Measurements from ENCODE around the gene DDX41.

The DDX41 gene

DNA sequence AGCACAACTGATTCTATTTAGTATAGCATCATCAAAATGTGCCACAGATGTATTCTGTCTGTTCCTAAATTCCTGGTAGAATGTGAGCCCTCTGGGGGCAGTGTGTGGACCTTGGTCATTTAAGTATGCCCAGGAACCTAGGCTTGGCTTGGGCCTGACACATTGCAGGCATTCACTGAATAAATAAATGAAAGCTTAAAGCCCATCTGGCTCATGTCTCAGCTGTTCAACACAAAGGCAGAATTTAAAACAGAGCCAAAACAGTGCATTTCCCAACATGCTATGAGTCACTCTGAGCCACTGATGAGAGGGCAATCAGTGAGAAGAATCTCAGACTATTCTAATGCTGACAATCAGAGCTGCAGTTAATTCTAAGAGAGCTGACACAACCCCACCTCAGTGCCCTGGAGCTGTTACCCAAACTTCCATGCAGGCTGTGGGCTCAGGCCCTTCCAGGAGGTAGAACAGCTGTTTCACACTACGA, 29.5 kb upstream of the DDX41 start:
- TF ChIP-seq CTCF (conservative IDR thresholded peaks at IDR 0.05; ENCODE audit: control insufficient read depth, insufficient read depth, low read depth, low read length), result no peak
- no peak overlapping the region for H3K4me3 ChIP-seq (ENCODE audit: control insufficient read depth, low read depth, low read length)
- peak; percentile 100 for DNase-seq (ENCODE audit: low read depth)

GRCh38 chr5:177545487-177546257, 28.9 kb upstream of the DDX41 start:
- no peak overlapping the region for H3K4me3 ChIP-seq (ENCODE audit: control insufficient read depth, low read depth, low read length)
- DNase-seq (ENCODE audit: low read depth), result peak; percentile 97
- no peak for TF ChIP-seq CTCF (conservative IDR thresholded peaks at IDR 0.05; ENCODE audit: control insufficient read depth, insufficient read depth, low read depth, low read length)

DNA sequence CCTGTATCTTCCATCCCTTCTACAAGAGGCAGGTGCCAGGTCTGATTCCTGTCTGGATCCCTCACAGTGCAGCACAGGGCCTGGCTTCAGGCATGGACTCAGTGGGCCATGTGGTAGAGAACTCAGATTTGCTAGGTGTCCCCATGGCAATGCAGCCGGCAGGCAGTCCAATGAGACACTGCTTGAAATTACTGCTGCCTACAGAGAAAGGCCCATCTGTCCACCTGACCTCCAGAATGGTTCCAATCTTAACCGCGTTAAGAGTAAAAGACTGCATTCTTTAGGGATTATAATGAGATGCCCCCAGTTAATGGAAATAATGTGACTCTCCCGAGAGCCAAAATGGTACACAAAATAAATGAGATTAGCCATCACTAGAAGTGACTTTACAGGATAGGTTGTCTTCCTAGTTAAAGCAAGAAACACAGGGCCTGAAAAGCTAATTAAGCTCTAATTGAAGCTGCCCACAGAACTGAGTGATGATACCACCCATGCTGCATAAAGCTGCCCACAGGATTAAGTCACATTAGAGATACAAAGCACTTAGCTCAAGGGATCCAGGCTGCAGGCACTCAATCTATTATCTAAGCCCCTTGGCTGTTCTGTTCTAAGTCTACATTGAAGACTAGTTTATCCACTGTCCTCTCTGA, 26.2 kb upstream of the DDX41 start:
- TF ChIP-seq CTCF (conservative IDR thresholded peaks at IDR 0.05; ENCODE audit: control insufficient read depth, insufficient read depth, low read depth, low read length), result no peak
- no peak for DNase-seq (ENCODE audit: low read depth)
- no peak overlapping the region for H3K4me3 ChIP-seq (ENCODE audit: control insufficient read depth, low read depth, low read length)

DNA sequence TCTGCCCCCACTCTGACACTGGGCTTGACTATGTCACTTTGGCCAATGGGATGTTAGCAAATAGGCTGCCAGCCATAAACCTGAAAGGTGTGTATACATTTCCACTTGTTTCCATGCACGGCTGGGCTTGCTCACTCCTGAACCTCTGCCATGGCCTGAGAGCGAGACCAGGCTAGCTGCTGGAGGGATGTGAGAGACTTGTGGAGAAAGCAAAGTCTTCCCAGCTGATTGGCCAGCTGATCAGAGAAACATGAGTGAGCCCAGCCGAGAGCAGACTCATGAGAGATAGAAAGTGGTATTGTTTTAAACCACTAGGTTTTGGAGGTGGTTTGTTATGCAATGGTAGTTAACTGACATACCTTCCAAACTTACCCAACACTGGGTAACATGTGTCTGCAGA, 23.7 kb upstream of the DDX41 start:
- peak; percentile 21 for DNase-seq (ENCODE audit: low read depth)
- H3K4me3 ChIP-seq (ENCODE audit: control insufficient read depth, low read depth, low read length), result no peak overlapping the region
- no peak for TF ChIP-seq CTCF (conservative IDR thresholded peaks at IDR 0.05; ENCODE audit: control insufficient read depth, insufficient read depth, low read depth, low read length)

- peak; percentile 98 for DNase-seq (ENCODE audit: low read depth)
- H3K4me3 ChIP-seq (ENCODE audit: control insufficient read depth, low read depth, low read length), result no peak overlapping the region
- no peak for TF ChIP-seq CTCF (conservative IDR thresholded peaks at IDR 0.05; ENCODE audit: control insufficient read depth, insufficient read depth, low read depth, low read length)
Observed at GRCh38 chr5:177539411-177539810, 22.6 kb upstream of the DDX41 start.

- TF ChIP-seq CTCF (conservative IDR thresholded peaks at IDR 0.05; ENCODE audit: control insufficient read depth, insufficient read depth, low read depth, low read length), result no peak
- DNase-seq (ENCODE audit: low read depth), result no peak
- H3K4me3 ChIP-seq (ENCODE audit: control insufficient read depth, low read depth, low read length), result no peak overlapping the region
Observed at GRCh38 chr5:177538876-177539275, 22.1 kb upstream of the DDX41 start.
